H9 (cell line): Measurements from ENCODE around the gene USP47. TPM values are rescaled to one million over a fixed set of nuclear protein-coding genes. Genes with fewer than 3 reads are reported as not detected.

Experiments used
- DNase-seq: peaks from one replicate; pipeline ENCODE4 v3.0.0-alpha.2; 2017
- H2AFZ ChIP-seq: one replicate; pipeline ENCODE4 v1.6.1; 2013; ENCODE audit warnings: mild to moderate bottlenecking, low read length, control low read depth, moderate library complexity
- H2AK5ac ChIP-seq: 2 replicates; pipeline ENCODE4 v1.6.1; 2013; ENCODE audit warnings: low read length, control low read depth, mixed read lengths; ENCODE audit not compliant: insufficient read length
- H2BK120ac ChIP-seq: one replicate; pipeline ENCODE4 v1.6.1; 2013; ENCODE audit warnings: low read depth, mild to moderate bottlenecking, low read length, control low read depth, inconsistent platforms; ENCODE audit not compliant: poor library complexity, severe bottlenecking
- H2BK12ac ChIP-seq: 2 replicates; pipeline ENCODE4 v1.6.1; 2013; ENCODE audit warnings: low read length, control low read depth, mixed read lengths, low read depth; ENCODE audit not compliant: insufficient read length
- H2BK15ac ChIP-seq: 2 replicates; pipeline ENCODE4 v1.6.1; 2013; ENCODE audit warnings: low read depth, low read length, control low read depth
- H2BK20ac ChIP-seq: one replicate; pipeline ENCODE4 v1.6.1; 2013; ENCODE audit warnings: low read depth, mild to moderate bottlenecking, low read length, control low read depth, inconsistent platforms; ENCODE audit not compliant: poor library complexity, severe bottlenecking
- H2BK5ac ChIP-seq: 2 replicates; pipeline ENCODE4 v1.6.1; 2013; ENCODE audit warnings: low read length, control low read depth, mixed read lengths; ENCODE audit not compliant: insufficient read length
- H3K14ac ChIP-seq: 2 replicates; pipeline ENCODE4 v1.6.1; 2013; ENCODE audit warnings: low read length, control low read depth; ENCODE audit not compliant: insufficient read depth
- H3K18ac ChIP-seq: 2 replicates; pipeline ENCODE4 v1.6.1; 2013; ENCODE audit warnings: low read depth, mild to moderate bottlenecking, mixed read lengths, low read length, control low read depth; ENCODE audit not compliant: insufficient read length
- H3K23ac ChIP-seq: 2 replicates; pipeline ENCODE4 v1.6.1; 2013; ENCODE audit warnings: low read length, control low read depth, mixed read lengths, low read depth; ENCODE audit not compliant: insufficient read length
- H3K23me2 ChIP-seq: 2 replicates; pipeline ENCODE4 v1.6.1; 2013; ENCODE audit warnings: low read depth, mild to moderate bottlenecking, mixed read lengths, low read length, control low read depth; ENCODE audit not compliant: insufficient read length, poor library complexity, severe bottlenecking
- H3K27ac ChIP-seq: 2 replicates; pipeline ENCODE4 v1.5.1; 2013; ENCODE audit warnings: low read length, control low read depth, mixed read lengths, low read depth; ENCODE audit not compliant: insufficient read length
- H3K27me3 ChIP-seq: 2 replicates; pipeline ENCODE4 v1.6.1; 2013; ENCODE audit warnings: low read length, control low read depth, inconsistent platforms; ENCODE audit not compliant: insufficient read depth
- H3K4ac ChIP-seq: 2 replicates; pipeline ENCODE4 v1.6.1; 2013; ENCODE audit warnings: low read depth, mild to moderate bottlenecking, control low read depth, inconsistent platforms, low read length, moderate library complexity
- H3K4me1 ChIP-seq: 2 replicates; pipeline ENCODE4 v1.6.1; 2013; ENCODE audit warnings: low read length, control low read depth, inconsistent platforms; ENCODE audit not compliant: insufficient read depth
- H3K4me2 ChIP-seq: 2 replicates; pipeline ENCODE4 v1.6.1; 2013; ENCODE audit warnings: low read length, control low read depth, mixed read lengths; ENCODE audit not compliant: insufficient read length, insufficient read depth
- H3K56ac ChIP-seq: 2 replicates; pipeline ENCODE4 v1.6.1; 2013; ENCODE audit warnings: low read depth, mild to moderate bottlenecking, mixed read lengths, low read length, control low read depth; ENCODE audit not compliant: insufficient read length
- H3K79me1 ChIP-seq: 2 replicates; pipeline ENCODE4 v1.6.1; 2013; ENCODE audit warnings: low read depth, mild to moderate bottlenecking, moderate library complexity, low read length, control low read depth, inconsistent platforms; ENCODE audit not compliant: insufficient read depth, poor library complexity, severe bottlenecking
- H3K79me2 ChIP-seq: 2 replicates; pipeline ENCODE4 v1.6.1; 2013; ENCODE audit warnings: low read length, control low read depth, inconsistent platforms; ENCODE audit not compliant: insufficient read depth
- H3K9ac ChIP-seq: 2 replicates; pipeline ENCODE4 v1.6.1; 2013; ENCODE audit warnings: low read length, control low read depth, mixed read lengths; ENCODE audit not compliant: insufficient read length; ENCODE audit errors: extremely low read depth
- H3K9me3 ChIP-seq: one replicate; pipeline ENCODE4 v1.6.1; 2013; ENCODE audit warnings: low read depth, low read length, inconsistent platforms; ENCODE audit not compliant: control insufficient read depth
- H3T11ph ChIP-seq: one replicate; pipeline ENCODE4 v1.6.1; 2013; ENCODE audit warnings: mild to moderate bottlenecking, low read length, control low read depth, inconsistent platforms
- H4K20me1 ChIP-seq: one replicate; pipeline ENCODE4 v1.6.1; 2013; ENCODE audit not compliant: control insufficient read depth, insufficient read length, insufficient read depth
- H4K5ac ChIP-seq: 2 replicates; pipeline ENCODE4 v1.6.1; 2013; ENCODE audit warnings: low read depth, mild to moderate bottlenecking, mixed read lengths, low read length, control low read depth; ENCODE audit not compliant: insufficient read length
- H4K8ac ChIP-seq: replicated peaks from 2 replicates; pipeline ENCODE4 v1.6.1; 2013; ENCODE audit warnings: low read length, control low read depth, mixed read lengths, low read depth; ENCODE audit not compliant: insufficient read length
- H4K91ac ChIP-seq: 2 replicates; pipeline ENCODE4 v1.6.1; 2013; ENCODE audit warnings: low read depth, mild to moderate bottlenecking, moderate library complexity, mixed read lengths, low read length, control low read depth; ENCODE audit not compliant: insufficient read length
- H3K27ac Mint-ChIP-seq, 3 experiments: 2 replicates in 2 of 3; 3 replicates in 1 of 3; pipeline ENCODE4 v1.8.0; 2020 to 2021; ENCODE audit warnings: mixed read lengths in 3 of 3, mild to moderate bottlenecking in 1 of 3, moderate library complexity in 1 of 3
- H3K27me3 Mint-ChIP-seq: 2 replicates; pipeline ENCODE4 v1.8.0; 2021; ENCODE audit warnings: low read depth, mild to moderate bottlenecking, moderate library complexity, mixed read lengths
- H3K36me3 Mint-ChIP-seq, 3 experiments: 2 replicates in 2 of 3; 3 replicates in 1 of 3; pipeline ENCODE4 v1.8.0; 2020 to 2021; ENCODE audit warnings: low read depth in 3 of 3, mixed read lengths in 3 of 3; ENCODE audit not compliant: insufficient read depth in 1 of 3
- H3K4me1 Mint-ChIP-seq, 2 experiments: 2 replicates each; pipeline ENCODE4 v1.8.0; 2020; ENCODE audit warnings: mixed read lengths in 2 of 2
- H3K4me3 Mint-ChIP-seq, 2 experiments: 2 replicates in 1 of 2; 3 replicates in 1 of 2; pipeline ENCODE4 v1.8.0; 2020 to 2021; ENCODE audit warnings: mild to moderate bottlenecking in 2 of 2, mixed read lengths in 2 of 2, moderate library complexity in 1 of 2
- H3K9me3 Mint-ChIP-seq, 2 experiments: 2 replicates in 1 of 2; 3 replicates in 1 of 2; pipeline ENCODE4 v1.8.0; 2020; ENCODE audit warnings: mild to moderate bottlenecking in 2 of 2, mixed read lengths in 2 of 2, moderate library complexity in 1 of 2
- CTCF ChIP-seq: fragments of 200-600 bp; sonication (generic); conservative IDR thresholded peaks from 3 replicates; pipeline ENCODE4 v1.8.0; 2021; ENCODE audit warnings: antibody characterized with exemption, mild to moderate bottlenecking
- WGBS: extraction: QIAGEN DNeasy Blood & Tissue Kit; methylation state at CpG from one replicate; pipeline ENCODE4 v1.1.7; 2013; ENCODE audit warnings: missing lambda C conversion rate, low lambda C conversion rate, mixed read lengths; ENCODE audit not compliant: insufficient read length; ENCODE audit errors: extremely low coverage; 5-methylcytosine and 5-hydroxymethylcytosine counted together
- total RNA-seq: library from RNA; stranded (reverse); gene quantifications from 2 replicates; pipeline ENCODE4 v1.2.1, GENCODE V29; 2021

Gene USP47
- total RNA-seq, 1 experiment from 2014 or later: 26.7 TPM

- Histone ChIP-seq H3K4me1 (no peaks in the 10 kb centered on the region; the same call in 1 of the 2 replicates), H3K18ac (no peak overlapping the region), H3K56ac (no peak overlapping the region), H3K4me2 (no peak overlapping the region), H2BK5ac (no peak overlapping the region), H3K27ac (no peak overlapping the region), H4K8ac (no peak overlapping the region), H2BK12ac (no peak overlapping the region), H2BK15ac (no peak overlapping the region), H3K23ac (no peak overlapping the region), H4K91ac (no peak overlapping the region), H2AFZ (no peak overlapping the region), H3K79me1 (no peaks in the 10 kb centered on the region), H2BK120ac (no peak overlapping the region), H3K9me3 (no peaks in the 10 kb centered on the region), H3K4ac (no peak overlapping the region), H3K9ac (no peak overlapping the region), H3T11ph (no peak overlapping the region), H4K5ac (no peak overlapping the region), H2BK20ac (no peak overlapping the region), H2AK5ac (no peak overlapping the region), H3K23me2 (peaks cover 11% of the 10 kb centered on the region), H3K14ac (no peak overlapping the region), H3K27me3 (no peaks in the 10 kb centered on the region; the same call in 1 of the 2 replicates), H4K20me1 (no peaks in the 10 kb centered on the region), H3K79me2 (no peaks in the 10 kb centered on the region)
- TF ChIP-seq CTCF: no peak
- peaks cover 15 to 20% of the 10 kb centered on the region in 2 experiments for H3K4me1 Mint-ChIP-seq
- no peak overlapping the region for H3K4me3 Mint-ChIP-seq
- H3K27me3 Mint-ChIP-seq: peaks cover 36% of the 10 kb centered on the region
- DNase-seq: no peak
- no CpG with 5 or more reads among the region's 7 CpGs for WGBS
- no peak overlapping the region for H3K27ac Mint-ChIP-seq
- H3K9me3 Mint-ChIP-seq: no peaks in the 10 kb centered on the region
- peaks cover under 1 to 16% (median 2%) of the 10 kb centered on the region in 3 experiments; a peak in 6 of 7 replicates for H3K36me3 Mint-ChIP-seq
Measured at GRCh38 chr11:12006552-12007229, 164.9 kb downstream of the USP47 start.
